Measurements from ENCODE around the gene TMPRSS9. TPM values are rescaled to one million over a fixed set of nuclear protein-coding genes. Genes with fewer than 3 reads are reported as not detected.

Gene TMPRSS9
- total RNA-seq, 1 experiment from 2014 or later, result not detected

DNA sequence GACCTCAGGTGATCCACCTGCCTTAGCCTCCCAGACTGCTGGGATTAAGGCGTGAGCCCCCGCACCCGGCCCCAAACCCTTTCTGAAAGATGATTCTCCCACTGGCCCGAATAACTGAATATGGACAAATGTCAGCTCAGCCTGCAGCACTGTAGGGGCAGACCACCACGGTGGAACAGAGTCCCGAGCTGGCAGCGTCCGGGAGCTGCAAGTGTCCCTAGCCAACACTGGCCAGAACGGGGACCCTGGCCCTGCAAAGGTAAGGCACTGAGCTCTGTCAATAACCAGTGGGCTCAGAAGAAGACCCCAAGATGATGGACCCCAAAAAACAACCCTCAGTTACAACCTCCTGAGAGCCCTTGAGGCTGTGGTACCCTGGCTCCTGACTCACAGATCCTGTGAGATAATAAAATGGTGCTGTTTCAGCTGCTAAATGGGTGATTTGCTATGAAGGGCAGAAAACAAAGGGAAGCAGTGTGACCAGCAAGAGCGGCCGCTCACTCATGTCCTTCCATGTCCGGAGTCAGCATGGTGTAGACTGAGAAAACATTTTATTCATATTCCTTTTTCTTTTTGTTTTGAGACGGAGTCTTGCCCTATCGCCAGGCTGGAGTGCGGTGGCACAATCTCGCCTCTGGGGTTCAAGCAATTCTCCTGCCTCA is 33.2 kb upstream of the TMPRSS9 start:
- H3K27me3 ChIP-seq, result no peaks in the 10 kb centered on the region
- peaks cover 15% of the 10 kb centered on the region for H3K36me3 ChIP-seq
- H3K4me3 ChIP-seq, result peak overlapping the region; percentile 78
- no peak for DNase-seq
- no peaks in the 10 kb centered on the region for H3K9me3 ChIP-seq

- no peaks in the 10 kb centered on the region for H3K9me3 ChIP-seq
- peak; percentile 62 for DNase-seq
- peak overlapping the region; percentile 78 for H3K4me3 ChIP-seq
- H3K36me3 ChIP-seq, result peaks cover 15% of the 10 kb centered on the region
- no peaks in the 10 kb centered on the region for H3K27me3 ChIP-seq
Observed at GRCh38 chr19:2327773-2328400, 32.2 kb upstream of the TMPRSS9 start.

DNA sequence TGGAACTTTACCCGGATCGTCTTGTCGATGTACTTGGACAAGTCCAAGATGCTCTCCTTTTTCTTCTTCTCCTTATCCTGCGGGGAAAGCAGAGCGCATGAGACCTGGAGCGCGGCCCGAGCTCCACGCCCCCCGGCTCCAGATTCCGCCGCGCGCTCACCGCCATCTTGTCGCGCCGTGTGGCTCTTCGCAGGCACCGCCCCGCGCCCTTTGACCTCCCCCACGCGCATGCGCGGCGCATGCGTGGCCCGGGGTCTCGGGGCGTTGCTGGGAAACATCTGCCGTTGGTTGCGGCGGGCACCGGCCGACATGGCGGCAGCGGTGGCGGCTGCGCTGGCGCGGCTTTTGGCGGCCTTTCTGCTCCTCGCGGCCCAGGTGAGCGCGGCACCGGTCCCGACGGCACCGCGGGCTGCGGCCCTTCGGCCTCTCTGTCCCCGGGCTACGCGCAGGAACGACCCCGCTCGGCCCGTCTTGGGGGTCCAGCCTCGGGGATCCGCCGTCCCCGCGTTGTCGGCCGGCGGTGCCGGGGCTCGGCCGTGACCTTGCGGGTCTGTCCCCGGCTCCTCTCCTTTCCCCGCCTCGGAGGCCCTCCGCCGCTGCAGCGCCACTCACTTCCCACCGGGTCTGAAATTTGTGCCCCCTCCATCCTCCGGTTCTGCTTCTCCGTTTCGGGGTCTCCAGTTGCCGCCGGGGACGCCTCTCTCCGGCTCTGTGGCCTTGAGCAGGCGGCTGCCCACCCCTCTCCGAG is 31.5 kb upstream of the TMPRSS9 start, which contains the start of the genes LSM7 and SPPL2B:
Gene LSM7 (minus strand): TSS at position 186 of the 748 bp plus-strand sequence. CDS start 20 bp downstream, at position 166.
Gene SPPL2B (plus strand): TSS at position 284 of the 748 bp plus-strand sequence. CDS start 26 bp downstream, at position 310.
- Histone ChIP-seq H3K36me3 (peaks cover 15% of the 10 kb centered on the region), H3K4me3 (peak within 1 kb of the TSS; percentile 78), H3K27me3 (no peaks in the 10 kb centered on the region), H3K9me3 (no peaks in the 10 kb centered on the region)
- DNase-seq, result peak; percentile 77

DNA sequence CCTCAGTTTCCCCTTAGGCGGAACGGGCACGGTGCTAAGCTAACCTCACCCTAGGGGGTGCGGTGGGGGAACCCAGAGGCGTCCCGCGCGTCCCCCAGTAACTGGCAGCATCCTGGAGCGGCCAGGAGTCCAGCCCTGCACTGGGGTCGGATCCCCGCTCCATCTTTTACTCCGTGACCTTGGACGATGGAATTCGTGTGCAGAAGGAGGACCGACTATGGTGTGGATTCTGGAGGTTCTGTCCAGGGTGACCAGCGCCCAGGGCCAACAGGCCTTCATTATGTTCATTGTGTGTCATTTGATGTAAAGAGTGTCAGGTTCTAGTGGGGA is 31.0 kb upstream of the TMPRSS9 start:
- no peaks in the 10 kb centered on the region for H3K27me3 ChIP-seq
- H3K36me3 ChIP-seq, result peaks cover 15% of the 10 kb centered on the region
- no peak for DNase-seq
- no peaks in the 10 kb centered on the region for H3K9me3 ChIP-seq
- peak overlapping the region; percentile 78 for H3K4me3 ChIP-seq

- H3K36me3 ChIP-seq, result peaks cover 15% of the 10 kb centered on the region
- no peaks in the 10 kb centered on the region for H3K27me3 ChIP-seq
- H3K4me3 ChIP-seq, result peak overlapping the region; percentile 78
- DNase-seq, result no peak
- H3K9me3 ChIP-seq, result no peaks in the 10 kb centered on the region
Observed at GRCh38 chr19:2329501-2329916, 30.6 kb upstream of the TMPRSS9 start.

- no peaks in the 10 kb centered on the region for H3K9me3 ChIP-seq
- H3K27me3 ChIP-seq, result no peaks in the 10 kb centered on the region
- H3K36me3 ChIP-seq, result peaks cover 13% of the 10 kb centered on the region
- H3K4me3 ChIP-seq, result no peak overlapping the region
- DNase-seq, result no peak
Observed at GRCh38 chr19:2330255-2330631, 29.8 kb upstream of the TMPRSS9 start.

DNA sequence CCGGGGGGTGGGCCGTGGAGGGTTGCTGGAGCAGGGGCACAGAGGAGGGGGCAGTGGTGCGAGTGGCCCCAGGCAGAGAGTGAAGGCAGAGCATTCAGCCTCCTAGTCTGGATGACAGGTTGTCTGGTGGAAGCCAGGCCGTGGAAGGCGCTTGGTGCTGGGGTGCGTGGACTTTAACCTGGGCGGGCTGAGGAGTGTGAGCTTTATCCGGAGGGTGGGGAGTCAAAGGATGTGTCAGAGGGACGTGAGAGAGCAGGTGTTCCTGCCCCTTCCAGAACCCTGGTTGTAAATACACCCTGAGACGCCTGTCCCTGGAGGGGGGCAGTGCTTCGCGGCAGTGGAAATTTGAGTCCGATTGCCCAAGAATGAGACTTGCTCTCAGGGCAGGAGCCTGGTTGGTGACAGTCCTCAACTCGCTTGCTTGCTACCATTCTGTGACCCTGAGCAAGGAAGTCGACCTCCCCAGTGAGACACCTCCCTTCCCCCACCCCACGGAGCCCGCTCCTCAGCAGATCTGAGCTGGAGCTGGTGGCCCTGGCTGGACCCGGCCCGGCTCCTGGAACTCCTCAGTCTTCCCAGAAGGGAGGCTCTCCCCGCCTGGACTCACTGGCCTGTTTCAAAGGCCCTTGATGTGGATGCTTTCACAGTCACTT is 29.3 kb upstream of the TMPRSS9 start:
- Histone ChIP-seq H3K9me3 (no peaks in the 10 kb centered on the region), H3K4me3 (no peak overlapping the region), H3K36me3 (peaks cover 13% of the 10 kb centered on the region), H3K27me3 (no peaks in the 10 kb centered on the region)
- DNase-seq, result no peak

DNA sequence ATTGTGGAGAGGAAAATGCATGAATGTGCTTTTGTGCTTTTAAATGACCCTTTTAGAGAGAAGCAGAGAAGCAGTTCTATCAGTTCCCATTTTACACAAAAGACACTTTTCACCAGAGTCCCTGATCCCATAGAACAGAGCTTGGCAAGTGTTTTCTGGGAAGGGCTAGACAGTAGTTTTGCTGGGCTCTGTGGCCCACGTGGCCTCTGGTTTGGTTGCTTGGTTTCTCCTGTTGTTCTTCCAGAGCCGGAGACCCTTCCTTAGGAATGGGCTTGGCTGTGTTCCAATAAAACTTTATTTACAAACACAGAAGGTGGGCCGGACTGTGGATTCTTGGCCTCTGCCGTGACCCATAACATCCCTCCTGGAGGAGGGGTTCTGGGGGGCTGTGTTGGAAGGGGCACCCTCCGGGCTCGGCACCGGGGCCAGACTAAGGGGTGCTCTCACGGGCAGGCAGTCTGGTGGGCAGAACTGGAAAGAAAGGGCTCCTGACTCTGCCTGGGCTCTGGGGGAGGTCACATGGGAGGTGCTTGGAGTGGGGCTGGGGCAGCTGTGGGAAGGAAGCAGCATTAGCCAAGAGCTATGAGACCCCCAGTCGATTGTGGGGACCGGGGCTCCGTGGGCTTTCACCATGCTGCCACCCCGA is 28.3 kb upstream of the TMPRSS9 start:
- Histone ChIP-seq H3K4me3 (no peak overlapping the region), H3K9me3 (no peaks in the 10 kb centered on the region), H3K36me3 (peaks cover 5% of the 10 kb centered on the region), H3K27me3 (no peaks in the 10 kb centered on the region)
- no peak for DNase-seq

- DNase-seq, result no peak
- Histone ChIP-seq H3K36me3 (peaks cover 1% of the 10 kb centered on the region), H3K9me3 (no peaks in the 10 kb centered on the region), H3K4me3 (no peak overlapping the region), H3K27me3 (no peaks in the 10 kb centered on the region)
Observed at GRCh38 chr19:2332341-2333026, 27.6 kb upstream of the TMPRSS9 start.

DNA sequence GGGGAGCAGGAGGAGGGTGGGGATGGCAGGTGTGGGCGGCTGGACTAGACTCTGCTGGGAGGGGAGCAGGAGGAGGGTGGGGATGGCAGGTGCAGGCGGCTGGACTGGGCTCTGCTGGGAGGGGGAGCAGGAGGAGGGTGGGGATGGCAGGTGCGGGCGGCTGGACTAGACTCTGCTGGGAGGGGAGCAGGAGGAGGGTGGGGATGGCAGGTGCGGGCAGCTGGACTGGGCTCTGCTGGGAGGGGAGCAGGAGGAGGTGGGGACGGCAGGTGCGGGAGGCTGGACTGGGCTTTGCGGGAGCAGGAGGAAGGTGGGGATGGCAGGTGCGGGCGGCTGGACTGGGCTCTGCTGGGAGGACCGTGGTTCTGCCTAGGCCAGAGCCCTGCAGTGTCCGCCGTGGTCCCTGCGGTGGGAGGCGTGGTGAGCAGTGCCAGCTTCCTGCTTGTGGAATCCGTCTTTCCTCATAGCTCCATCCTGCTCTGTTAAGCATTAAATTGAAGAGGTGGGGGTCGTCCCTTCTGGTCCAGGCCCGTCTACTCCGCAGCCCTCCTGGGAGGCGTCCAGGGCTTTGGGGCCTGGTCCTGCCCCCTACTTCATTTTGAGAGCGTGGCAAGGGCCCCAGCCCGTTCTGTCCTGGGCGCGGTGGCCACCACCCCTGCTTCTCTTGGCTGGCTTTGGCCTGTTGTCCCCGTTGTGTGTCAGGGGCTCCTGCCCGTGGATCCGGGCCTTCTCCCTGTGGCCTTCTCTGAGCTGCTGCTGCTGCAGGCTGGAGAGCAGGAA is 26.8 kb upstream of the TMPRSS9 start:
- DNase-seq, result no peak
- Histone ChIP-seq H3K27me3 (no peaks in the 10 kb centered on the region), H3K4me3 (no peak overlapping the region), H3K36me3 (no peaks in the 10 kb centered on the region; the same call in 1 of the 2 replicates), H3K9me3 (no peaks in the 10 kb centered on the region)

DNA sequence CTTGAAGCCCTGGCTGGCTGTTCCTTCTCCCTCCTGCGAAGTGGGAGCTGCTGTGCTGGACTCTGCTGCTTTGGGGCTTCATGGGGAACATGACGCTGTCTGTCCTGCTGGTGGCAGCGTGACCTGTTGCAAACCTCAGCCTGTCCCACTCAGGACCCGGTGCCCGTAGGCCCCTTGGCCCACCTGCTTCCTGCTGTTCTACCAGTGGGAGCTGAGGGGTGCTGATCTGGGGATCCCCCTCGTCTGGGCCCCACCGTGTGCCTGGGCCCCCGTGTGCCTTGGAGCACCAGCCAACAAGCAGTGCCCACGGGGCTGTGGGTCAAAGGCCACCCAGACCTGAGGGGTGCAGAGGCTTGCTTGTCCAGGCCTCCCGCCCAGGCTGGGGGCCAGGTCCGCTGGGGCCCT is 26.3 kb upstream of the TMPRSS9 start:
- no peak for DNase-seq
- H3K9me3 ChIP-seq, result no peaks in the 10 kb centered on the region
- no peaks in the 10 kb centered on the region for H3K27me3 ChIP-seq
- no peaks in the 10 kb centered on the region; the same call in 1 of the 2 replicates for H3K36me3 ChIP-seq
- H3K4me3 ChIP-seq, result no peak overlapping the region

GRCh38 chr19:2334426-2334825 is 25.6 kb upstream of the TMPRSS9 start:
- no peaks in the 10 kb centered on the region for H3K27me3 ChIP-seq
- no peak overlapping the region for H3K4me3 ChIP-seq
- no peaks in the 10 kb centered on the region; the same call in 1 of the 2 replicates for H3K36me3 ChIP-seq
- DNase-seq, result no peak
- no peaks in the 10 kb centered on the region for H3K9me3 ChIP-seq

GRCh38 chr19:2334986-2335846 is 24.8 kb upstream of the TMPRSS9 start:
- H3K36me3 ChIP-seq, result no peaks in the 10 kb centered on the region; the same call in 1 of the 2 replicates
- H3K9me3 ChIP-seq, result no peaks in the 10 kb centered on the region
- no peaks in the 10 kb centered on the region for H3K27me3 ChIP-seq
- H3K4me3 ChIP-seq, result no peak overlapping the region
- DNase-seq, result no peak

GRCh38 chr19:2335848-2336247 is 24.2 kb upstream of the TMPRSS9 start:
- Histone ChIP-seq H3K4me3 (no peak overlapping the region), H3K27me3 (no peaks in the 10 kb centered on the region), H3K9me3 (no peaks in the 10 kb centered on the region), H3K36me3 (no peaks in the 10 kb centered on the region; the same call in 1 of the 2 replicates)
- DNase-seq, result no peak
